HG02885 (cell line): ENCODE measurements around the gene OSBPL7.

Experiments
- ATAC-seq: cut with Tn5 transposase; IDR thresholded peaks from one replicate; pipeline ENCODE4 v1.9.1; 2021; ENCODE audit warnings: mild to moderate bottlenecking; ENCODE audit not compliant: unreplicated experiment, poor library complexity

Gene OSBPL7, protein sequence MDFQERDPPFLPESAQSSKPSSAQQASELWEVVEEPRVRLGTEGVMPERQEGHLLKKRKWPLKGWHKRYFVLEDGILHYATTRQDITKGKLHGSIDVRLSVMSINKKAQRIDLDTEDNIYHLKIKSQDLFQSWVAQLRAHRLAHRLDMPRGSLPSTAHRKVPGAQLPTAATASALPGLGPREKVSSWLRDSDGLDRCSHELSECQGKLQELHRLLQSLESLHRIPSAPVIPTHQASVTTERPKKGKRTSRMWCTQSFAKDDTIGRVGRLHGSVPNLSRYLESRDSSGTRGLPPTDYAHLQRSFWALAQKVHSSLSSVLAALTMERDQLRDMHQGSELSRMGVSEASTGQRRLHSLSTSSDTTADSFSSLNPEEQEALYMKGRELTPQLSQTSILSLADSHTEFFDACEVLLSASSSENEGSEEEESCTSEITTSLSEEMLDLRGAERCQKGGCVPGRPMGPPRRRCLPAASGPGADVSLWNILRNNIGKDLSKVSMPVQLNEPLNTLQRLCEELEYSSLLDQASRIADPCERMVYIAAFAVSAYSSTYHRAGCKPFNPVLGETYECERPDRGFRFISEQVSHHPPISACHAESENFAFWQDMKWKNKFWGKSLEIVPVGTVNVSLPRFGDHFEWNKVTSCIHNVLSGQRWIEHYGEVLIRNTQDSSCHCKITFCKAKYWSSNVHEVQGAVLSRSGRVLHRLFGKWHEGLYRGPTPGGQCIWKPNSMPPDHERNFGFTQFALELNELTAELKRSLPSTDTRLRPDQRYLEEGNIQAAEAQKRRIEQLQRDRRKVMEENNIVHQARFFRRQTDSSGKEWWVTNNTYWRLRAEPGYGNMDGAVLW

GRCh38 chr17:47821424-47822391 is at the start of gene OSBPL7:
Gene OSBPL7 (minus strand): TSS chr17:47821794. CDS start chr17:47820278, 1,516 bp downstream.
- ATAC-seq = peak; percentile 91

DNA sequence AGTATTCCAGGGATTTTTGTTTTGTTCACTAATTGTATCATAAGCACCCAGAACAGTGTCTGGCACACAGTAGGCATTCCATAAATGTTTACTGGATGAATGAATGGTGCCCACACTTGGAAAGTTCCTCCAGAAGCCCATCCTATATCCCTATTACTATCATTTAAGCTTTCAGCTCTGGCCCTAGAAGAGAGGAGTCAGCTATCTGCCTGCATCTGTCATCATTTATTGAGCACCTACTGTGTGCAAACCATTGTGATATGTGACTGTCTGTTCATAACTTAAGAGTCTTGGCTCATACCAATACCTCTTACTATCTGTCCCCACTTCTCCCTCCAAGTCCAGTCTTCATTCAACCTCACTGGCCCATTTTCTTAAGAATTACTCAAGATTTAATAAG is 49.5 kb upstream of the OSBPL7 start:
- ATAC-seq = no peak

DNA sequence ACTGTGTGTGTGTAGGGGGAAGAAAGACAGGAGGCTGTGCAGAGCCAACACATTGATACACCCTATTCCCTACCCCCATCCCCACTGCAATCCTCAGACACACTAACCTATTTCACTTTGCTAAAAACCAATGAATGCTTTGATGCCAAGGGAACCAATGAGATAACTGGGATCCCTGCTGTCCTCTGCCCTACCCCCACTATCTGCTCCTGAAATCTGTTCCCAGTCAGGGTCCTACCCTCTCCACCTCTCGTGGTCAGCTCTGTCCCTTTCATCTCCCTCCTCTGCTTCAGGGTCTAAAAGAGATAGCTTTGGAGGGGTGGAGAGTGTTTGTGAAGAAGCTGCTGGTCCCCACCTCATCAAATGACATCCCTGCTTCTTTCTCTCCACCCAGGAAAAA is 48.5 kb upstream of the OSBPL7 start:
- ATAC-seq = no peak

DNA sequence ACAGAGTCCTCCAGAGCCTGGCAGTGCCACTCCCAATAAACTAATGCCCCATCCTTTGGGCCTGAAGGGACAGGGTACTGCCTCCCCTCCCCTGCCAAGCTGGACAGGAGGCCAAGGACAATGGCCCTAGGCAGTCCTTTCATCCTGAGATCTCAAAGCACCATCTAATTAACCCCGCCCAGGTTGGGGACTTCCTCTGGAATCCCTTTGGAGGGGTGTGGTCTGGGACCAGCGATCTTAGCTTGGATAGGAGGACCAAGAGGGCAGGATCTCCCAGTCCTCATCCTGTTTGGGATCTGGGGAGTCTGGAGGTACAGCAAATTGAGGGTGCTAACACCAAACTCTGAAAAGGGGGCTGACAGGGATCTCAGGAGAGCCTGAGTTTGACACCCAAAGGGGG is 47.5 kb upstream of the OSBPL7 start:
- ATAC-seq = no peak

DNA sequence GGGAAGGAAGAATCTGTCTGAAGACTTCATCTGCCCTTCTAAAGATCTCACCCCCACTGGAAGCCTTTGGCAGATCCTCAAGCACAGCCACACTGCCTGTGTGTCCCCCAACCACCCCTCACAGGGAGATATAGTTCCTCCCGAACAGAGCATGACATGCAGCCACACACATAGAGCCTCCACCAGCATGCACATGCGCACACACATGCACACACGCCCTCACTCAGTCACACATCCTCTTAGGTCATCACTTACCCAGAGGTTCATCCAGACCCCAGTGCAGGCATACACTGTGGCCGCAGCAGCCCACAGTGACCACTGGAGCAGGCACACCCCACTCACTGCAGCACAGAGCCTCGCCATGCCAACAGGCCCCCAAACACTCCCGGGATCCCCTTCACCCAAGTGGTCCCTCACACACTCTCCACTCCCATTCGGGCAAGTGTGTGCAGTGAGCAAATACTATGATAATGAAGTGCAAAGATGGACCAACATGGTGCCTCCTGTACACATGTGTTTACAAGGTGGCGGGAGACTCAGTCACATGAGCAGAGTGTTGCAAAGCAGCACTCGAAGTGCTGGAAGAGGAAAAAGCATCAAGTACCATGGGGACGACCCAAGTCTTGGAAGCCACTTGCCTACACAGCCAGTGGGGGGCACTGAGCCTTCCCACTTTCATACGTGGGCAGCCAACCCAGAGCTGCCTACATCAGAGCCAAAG is 46.4 kb upstream of the OSBPL7 start:
- no peak for ATAC-seq

DNA sequence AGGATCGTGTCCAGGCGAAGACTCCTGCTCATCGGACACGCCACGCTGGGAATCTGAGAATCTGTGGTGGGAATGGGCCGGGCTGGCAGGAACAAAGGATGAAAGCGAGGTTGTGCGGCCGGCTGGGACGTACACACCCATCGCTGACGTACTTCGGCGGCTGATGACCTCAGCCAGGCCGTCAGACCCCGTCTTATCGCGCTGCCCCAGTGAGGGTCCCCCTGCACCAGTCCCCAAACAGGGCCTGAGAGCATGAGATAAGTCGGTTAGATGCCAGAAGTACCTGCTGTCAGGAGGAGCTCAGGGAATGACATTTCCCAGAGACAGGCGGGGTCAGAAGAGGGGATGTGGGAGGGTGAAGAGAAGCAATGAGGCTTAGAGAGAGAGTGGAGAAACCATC is 45.3 kb upstream of the OSBPL7 start:
- ATAC-seq = no peak

DNA sequence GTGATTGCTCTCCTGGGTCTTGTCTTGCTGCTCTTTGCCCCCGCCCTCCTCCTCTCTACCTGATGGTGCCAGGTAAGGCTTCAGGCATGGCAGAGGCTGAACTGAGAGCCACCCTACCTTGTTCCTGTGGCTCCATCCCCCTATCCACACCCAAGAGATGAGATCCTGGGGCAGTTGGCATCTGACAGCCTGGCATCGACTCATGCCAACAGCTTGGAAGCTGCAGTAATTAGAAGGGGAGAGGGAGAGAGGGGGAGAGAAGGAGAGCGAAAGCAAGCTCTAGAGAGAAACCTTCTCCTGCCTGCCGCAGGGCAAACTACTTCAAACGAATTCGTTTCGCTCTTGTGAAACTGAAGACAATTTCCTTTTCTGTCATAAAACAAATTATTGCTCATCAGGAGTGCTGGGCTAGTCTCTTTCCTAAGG is 43.2 kb upstream of the OSBPL7 start:
- no peak for ATAC-seq

DNA sequence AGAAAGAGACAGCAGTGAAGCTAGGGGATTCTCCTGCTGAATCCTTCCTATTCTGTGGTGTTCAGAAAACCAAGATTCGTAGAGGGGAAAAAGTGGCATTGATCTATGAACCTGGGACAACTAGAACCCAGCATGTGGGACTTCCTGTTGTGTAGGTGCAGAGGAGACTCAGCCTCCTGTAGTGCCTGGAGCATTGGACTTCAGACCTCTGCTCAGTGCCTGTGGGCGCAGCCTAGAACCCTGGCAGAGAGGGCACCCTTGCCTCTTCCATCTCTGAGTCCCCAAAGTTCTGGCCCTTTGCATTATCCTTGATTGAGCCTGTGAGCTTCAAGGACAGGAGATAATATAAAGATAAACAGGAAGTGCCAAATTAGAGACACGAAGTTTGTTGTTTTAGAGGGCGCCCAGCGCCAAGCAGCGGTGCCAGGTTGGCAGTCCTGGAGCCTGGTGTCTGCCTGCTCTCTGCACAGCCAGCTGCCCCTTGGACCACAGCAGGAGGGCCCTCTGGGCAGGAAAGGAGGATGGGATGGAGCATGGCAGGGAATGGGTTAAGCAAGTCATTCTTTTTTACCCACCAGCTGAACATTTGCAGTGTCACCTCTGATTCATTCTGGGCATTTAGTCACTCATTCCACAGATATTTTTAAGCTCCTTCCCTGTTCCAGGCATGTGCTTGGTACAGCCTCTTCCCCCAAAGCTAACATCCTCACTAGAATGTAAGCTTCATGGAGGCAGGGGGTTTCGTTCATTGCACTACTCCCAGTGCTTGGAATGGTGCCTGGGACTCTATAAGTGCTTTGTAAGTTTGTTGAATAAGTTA is 41.2 kb upstream of the OSBPL7 start:
- ATAC-seq = no peak

GRCh38 chr17:47860386-47860785 is 38.8 kb upstream of the OSBPL7 start:
- ATAC-seq = no peak

GRCh38 chr17:47857551-47858455 is 36.2 kb upstream of the OSBPL7 start:
- ATAC-seq = no peak

DNA sequence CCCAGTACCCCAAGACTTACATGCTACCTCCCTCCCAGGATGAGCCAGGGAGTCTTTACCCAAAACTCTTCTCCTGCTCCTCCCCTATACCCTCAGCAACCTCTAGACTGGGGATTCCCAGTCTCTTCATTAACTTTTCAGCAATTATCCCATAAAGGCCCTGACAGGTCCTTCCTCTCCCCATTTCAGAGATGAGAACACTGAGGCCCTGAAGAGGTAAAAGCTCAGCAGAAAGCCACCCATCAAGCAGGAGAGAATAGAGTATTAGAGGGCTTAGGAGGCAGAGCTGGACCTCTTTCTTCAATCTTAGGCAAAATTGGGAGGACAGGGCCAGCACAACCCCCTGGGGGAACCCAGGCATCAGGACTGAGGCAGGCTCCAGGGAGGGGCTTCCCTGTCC is 35.2 kb upstream of the OSBPL7 start:
- ATAC-seq = no peak

DNA sequence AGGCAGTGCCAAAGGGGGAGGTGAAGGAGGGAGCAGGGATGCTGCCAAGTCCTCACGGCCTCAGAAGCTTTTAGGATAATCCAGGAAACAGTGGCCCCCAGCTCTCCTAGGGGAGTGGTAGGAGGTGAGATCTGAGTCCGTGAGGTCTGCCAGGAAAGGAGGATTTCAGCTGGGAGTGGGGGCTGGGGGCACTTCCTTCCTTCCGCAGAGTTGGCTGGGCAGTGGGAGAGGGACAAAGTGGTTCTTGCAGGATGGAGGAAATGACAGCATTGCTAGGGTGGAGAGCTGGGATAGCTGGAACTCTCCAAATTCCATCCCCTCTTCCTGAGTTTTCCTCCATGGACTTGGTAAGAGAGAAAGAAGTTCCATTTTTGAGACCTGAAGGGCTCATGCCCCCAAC is 34.1 kb upstream of the OSBPL7 start:
- no peak for ATAC-seq

DNA sequence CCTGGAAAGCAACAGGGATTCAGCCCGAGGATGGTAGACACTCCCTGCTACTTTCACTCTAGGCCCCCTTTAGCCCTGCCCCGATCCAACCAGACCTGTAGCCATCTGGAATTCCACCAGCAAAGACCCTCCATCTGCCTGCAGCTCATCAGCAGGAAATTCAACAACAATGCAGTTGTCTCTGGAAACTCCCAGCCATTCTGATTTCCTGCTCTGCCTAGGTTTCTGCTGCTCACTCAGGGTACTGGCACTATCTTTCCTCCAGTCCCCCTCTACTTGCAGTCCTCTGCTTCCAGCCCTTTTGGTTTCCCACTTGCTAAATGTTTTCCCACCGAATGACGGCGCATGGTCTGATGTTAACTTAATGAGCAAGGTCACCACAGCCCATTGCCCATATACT is 32.0 kb upstream of the OSBPL7 start:
- no peak for ATAC-seq

DNA sequence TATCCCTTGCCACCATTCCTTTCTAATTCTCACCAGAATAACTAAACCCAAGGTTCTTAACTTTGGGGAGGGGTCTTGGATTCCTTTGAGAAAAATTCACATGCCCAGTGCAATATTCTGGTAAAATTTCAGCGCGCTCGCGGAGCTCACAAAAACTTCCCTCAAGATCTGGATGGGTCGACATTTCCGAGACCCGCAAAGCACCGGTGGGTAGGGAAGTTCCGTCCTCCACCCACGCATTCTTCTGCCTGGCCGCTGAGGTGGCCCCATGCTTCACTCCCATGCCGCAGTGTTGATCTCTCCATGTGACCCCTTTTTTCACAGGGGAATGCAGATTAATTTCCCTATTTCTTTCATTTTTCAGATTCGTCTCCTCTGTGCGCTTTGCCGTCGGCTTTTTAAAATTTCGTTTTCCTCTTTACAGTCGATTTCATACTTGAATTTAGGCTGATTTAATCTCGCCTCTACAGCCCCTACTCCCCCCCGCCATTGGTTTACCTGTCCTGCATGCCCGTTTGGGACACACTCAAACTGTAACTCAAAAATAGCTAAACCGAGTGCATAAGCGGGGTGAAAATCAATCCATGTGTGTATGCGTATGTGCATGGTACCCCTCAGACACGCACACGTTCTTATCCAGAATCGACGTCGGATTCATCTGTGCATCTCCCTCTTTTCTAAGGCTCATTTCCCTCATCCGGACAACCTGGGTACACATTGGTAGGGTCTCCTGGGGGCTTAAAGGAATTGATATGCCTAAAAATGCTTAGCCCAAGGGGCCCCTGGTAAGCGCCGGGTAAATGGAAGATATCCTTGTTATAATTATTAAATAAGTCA is 30.7 kb upstream of the OSBPL7 start:
- no peak for ATAC-seq

- no peak for ATAC-seq
These were observed 30.1 kb upstream of the OSBPL7 start for GRCh38 chr17:47851764-47852112.

DNA sequence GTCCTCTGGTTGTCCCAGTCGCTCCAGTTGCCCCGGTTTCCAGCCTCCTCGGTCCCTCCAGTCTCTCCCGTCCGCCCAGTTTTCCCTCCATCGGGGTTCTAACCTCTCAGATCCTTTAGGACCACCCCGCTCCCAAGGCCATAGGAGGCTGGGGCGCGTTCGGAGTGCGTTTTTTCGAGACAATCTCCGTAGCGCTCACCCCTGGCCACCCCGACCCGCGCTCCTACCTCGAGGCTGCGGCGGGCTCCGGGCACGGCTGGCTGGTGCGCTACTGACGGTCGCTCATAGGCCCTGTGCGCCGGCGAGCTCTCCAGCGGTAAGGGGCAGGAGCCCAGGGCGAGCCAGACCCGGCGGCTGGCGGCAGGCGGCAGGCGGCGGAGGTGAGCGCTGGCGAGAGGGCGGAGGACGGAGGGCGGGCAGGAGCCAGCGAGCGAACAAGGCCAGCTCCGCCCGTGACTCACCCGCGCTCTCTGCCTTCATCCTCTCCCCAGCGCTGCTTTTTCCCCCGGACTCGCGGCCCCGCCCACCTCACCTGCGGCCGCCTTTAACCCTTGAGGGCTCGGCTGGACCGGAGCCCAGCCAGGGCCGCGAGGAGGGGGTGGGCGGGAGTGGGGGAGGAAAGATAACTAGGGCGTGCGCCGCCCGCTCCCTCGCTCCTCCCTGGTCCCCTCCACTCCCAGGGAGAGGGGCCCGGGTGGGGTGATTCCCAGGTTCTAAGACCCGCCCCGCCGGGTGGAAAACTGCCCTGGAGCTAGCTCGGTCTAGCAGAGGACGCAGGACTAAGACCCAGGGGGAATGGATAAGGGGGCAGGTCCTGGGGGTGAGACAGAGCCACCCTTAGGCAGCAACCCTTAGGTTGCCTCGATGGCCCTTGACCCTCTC is 29.3 kb upstream of the OSBPL7 start, which contains the start of gene SP6:
Gene SP6 (minus strand): TSS at position 472 of the 882 bp plus-strand sequence. CDS start 2,734 bp downstream, outside the sequence.
- ATAC-seq = no peak
